Stimulated activated CD4-positive, alpha-beta T cell treated with anti-CD3 and anti-CD28 coated beads, TNF-alpha, amount 100 ng/mL, for 24 hours (primary cell): ENCODE results near the gene ZG16.
A peak's percentile ranks its signal among the peaks of the same experiment; 100 is the strongest.
"Not testable (repeated sequence)": the region's sequence is repeated elsewhere in the genome, so short reads cannot be mapped to it uniquely, and the experiment has no call there.

Source experiments
- DNase-seq, 3 experiments: peaks; one replicate each; pipeline ENCODE4 v3.0.0-alpha.2; 2020; ENCODE audit warnings: low read depth in 3 of 3

Gene ZG16

DNA sequence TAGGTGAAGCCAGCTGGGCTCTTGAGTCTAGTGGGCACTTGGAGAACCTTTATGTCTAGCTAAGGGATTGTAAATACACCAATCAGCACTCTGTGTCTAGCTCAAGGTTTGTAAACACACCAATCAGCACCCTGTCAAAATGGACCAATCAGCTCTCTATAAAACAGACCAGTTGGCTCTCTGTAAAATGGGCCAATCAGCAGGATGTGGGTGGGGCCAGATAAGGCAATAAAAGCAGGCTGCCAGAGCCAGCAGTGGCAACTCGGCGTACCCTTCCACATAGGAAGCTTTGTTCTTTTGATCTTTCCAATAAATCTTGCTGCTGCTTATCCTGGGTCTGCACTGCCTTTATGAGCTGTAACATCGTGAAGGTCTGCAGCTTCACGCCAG lies 29.3 kb upstream of the ZG16 start:
- not testable (repeated sequence) for DNase-seq

DNA sequence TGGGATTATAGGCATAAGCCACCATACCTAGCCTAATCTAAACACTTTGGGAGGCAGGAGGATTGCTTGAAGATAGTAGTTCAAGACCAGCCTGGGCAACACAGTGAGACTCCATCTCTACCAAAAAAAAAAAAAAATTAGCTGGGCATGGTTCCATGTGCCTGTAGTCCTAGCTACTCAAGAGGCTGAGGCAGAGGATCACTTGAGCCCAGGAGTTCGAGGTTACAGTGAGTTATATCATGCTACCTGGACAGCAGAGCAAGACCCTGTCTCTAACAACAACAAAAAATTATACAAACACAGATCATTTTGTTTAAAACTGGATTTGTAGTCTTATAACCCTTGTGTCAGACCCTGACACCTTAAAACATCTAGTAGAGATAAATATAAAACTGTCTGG lies 24.5 kb upstream of the ZG16 start:
- no peak for DNase-seq

DNA sequence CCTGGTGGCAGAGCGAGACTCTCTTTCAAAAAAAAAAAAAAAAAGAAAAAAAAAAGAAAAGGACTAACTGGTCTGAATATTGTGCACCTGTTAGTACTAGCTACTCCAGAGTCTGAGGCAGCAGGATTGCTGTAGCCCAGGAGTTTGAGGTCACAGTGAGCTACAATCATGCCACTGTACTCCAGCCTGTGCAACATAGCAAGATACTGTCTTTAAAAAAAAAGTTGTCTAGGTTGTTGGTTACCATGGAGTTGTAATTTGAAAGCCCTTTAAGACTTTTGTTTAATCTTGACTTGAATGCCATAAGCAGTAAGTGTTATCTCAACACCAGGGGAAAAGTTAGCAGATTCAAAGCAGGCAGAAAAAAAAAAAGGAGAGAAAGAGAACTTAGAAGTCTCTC lies 21.4 kb upstream of the ZG16 start:
- DNase-seq: no peak

DNA sequence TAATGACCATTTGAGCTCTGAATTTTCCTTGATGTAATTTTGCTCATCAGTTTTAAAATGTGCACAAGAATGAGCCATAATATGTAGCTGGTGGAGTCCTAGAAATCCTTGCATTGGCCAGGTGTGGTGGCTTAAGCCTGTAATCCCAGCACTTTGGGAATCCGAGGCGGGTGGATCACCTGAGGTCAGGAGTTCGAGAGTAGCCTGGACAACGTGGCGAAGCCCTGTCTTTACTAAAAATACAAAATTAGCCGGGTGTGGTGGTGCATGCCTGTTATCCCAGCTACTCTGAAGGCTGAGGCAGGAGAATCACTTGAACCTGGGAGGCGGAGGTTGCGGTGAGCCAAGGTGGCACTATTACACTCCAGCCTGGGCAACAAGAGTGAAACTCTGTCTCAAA lies 21.0 kb upstream of the ZG16 start:
- not testable (repeated sequence) for DNase-seq

DNA sequence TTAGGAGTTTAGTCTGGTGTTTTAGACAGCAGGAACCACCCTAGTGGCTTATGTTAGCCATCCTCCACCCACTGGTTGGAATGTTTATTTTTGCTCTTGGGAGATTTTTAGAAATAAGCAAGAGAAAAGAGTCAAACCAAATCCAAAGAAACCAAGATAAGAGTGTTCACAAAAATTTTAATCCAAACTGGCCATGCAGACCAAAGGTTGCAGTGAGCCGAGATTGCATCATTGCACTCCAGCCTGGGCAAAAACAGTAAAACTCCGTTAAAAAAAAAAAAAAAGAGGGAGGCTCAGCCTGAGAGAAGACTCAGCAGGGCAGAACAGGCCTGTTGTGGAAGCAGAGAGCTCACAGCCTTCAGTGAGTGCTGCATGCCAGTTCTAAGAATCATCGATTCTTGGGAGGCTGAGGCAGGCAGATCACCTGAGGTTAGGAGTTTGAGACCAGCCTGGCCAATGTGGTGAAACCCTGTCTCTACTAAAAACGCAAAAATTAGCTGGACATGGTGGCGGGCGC lies 20.0 kb upstream of the ZG16 start:
- DNase-seq: no peak

DNA sequence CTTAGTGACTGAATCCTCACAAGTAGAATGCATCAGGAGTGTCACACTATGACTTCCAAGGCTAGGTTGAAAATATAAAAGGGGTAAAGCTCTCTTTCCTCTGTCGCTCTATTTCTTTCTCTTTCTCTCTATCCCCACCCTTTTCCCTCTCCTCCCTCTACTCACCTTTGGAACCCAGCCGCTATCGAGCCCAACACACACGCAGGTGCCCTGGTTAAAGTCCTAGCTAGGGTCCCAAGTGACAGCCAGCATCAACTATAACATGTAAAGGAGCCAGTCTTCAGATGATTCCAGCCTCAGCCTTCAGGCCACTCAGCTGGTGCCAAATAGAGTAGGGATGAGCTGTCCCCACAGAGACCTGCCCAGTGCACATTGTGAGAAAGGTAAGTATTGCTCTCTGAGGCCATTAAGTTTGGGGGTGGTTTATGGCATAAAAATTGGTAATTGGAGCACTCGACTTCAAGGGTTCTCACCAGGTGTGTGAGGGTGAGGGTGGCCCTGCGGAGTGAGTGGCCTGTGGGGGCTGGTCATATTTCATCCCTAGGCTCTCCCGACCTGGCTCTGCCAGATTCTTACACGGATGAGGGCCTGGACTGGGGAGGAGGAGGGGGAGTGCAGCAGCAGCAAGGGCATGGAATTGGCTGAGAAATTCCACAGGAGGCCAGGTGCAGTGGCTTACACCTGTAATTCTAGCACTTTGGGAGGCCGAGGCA lies 17.3 kb upstream of the ZG16 start:
- no peak for DNase-seq

DNA sequence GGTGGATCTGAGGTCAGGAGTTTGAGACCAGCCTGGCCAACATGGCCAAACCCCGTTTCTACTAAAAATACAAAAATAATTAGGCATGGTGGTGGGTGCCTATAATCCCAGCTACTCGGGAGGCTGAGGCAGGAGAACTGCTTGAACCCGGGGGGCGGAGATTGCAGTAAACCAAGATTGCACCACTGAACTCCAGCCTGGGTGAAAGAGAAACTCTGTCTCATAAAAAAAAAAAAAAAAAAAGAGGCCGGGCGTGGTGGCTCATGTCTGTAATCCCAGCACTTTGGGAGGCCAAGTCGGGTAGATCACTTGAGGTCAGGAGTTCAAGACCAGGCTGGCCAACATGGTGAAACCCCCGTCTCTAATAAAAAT lies 16.8 kb upstream of the ZG16 start:
- DNase-seq: not testable (repeated sequence)

DNA sequence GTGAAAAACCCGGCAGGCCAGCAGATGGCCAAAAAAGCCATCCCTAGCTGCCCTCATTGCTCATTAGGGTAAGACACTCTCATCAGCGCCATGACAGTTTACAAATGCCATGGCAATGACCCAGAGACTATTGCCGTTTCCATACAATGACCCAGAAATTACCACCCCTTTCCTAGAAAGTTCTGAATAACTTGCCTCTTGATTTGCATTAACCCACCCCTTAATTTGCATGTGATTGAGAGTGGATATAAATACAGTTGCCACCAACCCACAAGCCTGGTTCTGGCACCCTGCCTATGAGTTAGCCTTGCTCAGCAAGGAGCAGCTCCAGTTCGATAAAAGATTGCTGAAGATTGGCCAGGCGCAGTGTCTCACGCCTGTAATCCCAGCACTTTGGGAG lies 16.2 kb upstream of the ZG16 start:
- DNase-seq: no peak

DNA sequence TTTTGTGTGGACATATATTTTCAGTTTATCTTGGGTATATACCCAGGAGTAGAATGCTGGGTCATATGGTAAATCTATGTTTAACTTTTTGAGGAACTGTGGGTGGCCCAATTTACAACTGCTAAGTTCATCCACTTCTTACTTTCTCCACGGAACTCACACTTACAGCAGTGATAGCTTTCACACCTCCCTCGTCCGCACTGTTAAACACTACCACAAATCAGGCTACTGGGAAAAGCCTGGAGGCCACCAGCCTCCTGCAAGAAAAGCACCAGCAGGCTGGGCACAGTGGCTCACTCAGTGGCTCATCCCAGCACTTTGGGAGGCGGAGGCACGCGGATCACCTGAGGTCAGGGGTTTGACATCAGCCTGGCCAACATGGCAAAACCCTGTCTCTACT lies 14.7 kb upstream of the ZG16 start:
- no peak for DNase-seq

DNA sequence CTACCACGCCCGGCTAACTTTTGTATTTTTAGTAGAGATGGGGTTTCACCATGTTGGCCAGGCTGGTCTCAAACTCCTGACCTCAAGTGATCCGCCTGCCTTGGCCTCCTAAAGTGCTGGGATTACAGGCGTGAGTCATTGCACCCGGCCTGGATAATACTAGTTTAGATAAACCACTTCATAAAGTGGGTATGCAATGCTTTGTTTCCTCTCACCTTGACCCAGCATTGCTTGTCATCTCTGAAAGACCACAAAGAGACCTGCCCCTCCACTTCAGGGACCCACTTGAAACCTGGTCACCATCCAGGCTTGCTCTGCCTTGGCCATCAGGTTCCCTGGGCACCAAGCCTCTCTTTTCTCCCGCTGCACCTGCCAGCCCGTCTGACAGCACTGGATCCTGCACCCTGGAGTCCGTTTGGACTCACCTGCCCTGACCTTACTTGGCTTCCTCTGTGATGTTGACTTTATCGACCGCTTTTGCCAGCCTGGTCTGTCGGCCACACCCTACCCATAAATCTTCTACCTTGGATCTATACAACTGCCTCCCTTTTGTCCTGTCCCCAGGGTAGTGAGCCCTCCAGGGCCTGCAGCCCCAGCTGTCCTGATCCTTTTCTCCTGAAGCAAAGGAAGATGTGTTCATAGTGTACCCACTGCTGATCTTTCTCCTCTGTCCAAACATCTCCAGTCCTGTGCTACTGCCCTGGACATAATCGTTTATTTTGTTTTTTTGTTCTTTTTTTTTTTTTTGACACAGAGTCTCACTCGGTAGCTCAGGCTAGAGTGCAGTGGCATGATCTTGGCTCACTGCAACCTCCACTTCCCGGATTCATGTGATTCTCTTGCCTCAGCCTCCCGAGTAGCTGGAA lies 12.7 kb upstream of the ZG16 start:
- DNase-seq: no peak

DNA sequence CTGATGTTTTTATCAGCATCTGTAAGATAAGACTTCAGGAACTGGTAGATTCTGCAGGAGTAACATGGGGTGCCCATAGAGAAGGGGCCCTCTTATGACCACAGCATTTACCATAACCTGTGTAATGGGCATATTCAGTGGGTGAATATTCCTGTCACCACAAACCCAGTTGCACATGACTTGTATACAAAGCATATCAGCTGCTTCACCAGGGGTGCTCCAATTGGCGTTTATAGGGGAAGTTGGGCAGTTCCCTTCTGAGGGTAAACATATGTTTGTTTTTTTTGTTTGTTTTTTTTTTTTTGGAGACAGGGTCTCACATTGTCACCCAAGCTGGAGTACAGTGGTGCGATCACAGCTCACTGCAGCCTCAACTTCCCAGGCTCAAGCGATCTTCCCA lies 11.5 kb upstream of the ZG16 start:
- no peak for DNase-seq

DNA sequence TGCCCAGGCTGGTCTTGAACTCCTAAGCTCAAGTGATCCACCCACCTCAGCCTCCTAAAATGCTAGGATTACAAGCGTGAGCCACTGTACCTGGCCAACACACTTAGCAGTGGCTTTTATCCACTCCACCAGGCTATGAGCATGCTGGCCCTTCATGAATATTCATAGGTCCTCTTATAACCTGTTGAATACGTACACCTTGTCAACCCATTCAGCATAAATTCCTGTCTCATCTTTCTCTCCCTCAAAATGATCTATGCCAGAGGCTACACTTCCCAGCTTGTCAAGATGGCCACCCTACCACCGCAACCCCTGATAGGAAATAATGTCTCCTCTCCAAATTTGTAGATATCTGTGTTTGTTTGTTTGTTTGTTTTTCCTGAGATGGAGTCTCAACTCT lies 11.0 kb upstream of the ZG16 start:
- DNase-seq: no peak

DNA sequence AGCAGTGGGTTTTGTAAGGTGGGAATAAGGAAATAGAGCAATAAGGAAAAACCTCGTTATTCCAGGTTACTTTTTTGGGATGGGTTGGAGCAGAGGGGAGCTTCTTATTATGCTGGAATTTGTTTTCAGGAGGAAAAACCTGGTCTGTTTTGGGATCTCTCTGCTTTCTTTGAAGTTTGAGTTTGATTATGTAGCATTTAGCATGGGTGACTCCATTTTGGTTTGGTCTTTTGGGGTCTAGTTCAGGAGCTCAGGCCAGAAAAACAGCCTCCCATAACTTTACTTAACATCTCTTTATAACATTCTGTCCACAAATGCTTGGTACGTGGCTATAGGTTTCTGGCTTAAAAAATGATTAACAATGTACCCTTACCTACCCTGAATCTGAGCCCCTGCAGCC lies 8.5 kb upstream of the ZG16 start:
- no peak for DNase-seq

DNA sequence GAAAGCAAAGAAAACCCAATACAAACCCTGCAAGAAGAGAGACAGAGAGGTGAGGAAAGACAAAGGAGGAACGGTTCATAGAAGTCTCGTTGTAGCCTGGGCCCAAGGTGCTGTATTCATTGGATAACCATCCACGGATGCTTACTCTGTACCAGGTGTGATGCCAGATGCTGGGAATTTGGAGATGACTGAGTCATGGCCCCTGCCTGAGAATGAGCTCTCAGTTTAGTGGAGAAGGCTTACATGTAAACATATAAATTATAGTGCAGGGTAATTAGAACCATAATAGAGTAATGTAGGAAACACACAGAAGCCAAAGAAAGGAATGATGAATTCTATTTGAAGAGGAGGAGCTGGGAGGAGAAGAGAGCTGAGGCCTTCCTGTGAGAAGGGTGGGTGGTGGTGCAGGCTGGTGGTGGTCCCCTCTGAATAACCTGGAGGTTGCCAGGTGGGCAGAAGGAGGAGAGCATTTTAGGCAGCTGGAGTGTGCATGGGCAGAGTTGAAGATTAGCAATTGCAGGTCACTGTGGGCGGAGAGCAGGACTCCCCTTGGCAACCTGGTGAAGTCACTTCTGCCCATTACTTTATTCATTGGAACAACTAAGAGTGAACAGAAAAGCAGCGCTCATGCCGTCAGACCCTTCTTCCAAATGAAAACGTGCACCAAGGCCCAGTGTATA lies 7.7 kb upstream of the ZG16 start:
- DNase-seq: no peak

DNA sequence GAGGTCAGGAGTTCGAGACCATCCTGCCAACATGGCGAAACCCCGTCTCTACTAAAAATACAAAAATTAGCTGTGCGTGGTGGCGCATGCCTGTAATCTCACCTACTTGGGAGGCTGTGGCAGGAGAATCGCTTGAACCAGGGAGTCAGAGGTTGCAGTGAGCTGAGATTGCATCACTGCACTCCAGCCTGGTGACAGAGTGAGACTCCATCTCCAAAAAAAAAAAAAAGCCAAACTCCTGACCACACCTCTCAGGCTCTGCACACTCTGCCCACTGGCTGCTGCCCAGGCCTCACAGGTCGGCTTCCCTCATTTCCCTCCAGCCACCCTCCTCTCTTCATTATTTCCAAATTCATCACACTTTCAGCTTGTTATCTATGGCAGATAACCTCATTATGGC lies 5.7 kb upstream of the ZG16 start:
- DNase-seq: not testable (repeated sequence)

DNA sequence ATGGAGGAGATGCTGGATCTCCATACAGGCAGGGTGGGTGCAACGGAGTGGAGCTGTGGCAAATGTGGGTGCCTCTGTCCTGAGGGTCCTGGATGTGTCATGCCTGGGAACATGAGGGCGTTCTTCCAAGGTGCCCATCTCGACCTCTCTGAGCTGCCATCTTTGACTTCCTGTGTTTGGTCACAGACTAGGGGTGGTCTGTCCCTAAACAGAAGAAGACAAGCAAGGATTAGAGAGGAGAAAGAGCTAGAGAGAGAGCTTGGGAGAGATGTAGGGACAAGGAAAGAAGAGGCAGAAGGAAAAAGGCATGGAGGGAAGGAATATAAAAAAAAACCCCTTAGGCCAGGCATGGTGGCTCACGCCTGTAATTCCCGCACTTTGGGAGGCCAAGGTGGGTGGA lies 3.3 kb upstream of the ZG16 start:
- DNase-seq: no peak

DNA sequence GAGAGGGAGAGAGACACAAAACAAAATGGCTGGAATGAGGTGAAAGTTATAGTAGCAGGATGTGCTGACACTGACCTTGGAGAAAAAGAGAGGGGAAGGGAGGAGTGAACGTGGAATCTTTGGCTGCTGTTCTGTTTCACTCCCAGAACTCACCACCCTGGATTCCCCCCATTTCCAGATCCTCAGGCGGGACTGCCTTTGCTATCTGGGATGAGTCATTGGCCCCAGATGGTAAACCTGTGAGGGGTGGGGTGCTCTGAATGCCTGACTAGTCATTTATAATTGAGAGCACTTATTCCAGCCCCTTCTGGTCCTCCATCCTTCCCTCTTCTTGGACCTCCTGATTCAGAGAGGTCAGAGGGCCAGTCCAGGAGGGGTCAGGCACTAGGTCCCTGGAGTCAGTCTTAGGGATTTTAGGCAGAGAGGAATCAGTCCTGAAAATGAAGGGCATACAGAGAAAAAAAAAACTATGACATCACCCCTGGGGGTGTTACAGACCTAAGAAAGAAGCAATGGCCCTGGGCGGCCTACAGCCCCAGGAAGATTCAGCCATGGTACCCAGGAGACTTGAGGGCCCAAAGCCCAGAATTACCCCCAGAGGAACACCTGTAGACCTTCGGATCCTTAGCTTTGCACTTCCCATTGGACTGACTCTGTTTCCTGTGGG lies 2.2 kb upstream of the ZG16 start:
- no peak for DNase-seq

DNA sequence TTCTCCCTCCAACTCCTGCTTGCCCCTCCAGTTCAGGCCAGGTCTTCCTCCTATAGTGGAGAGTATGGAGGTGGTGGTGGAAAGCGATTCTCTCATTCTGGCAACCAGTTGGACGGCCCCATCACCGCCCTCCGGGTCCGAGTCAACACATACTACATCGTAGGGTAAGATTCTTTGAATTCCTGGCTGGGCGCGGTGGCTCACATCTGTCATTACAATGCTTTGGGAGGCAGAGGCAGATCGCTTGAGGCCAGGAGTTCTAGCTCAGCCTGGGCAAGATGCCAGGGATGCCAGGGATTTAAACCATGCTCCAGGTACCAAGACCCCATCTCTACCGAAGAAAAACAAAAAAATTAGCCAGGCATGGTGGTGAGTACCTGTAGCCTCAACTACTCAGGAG lies 1.4 kb downstream of the ZG16 start:
- no peak for DNase-seq

DNA sequence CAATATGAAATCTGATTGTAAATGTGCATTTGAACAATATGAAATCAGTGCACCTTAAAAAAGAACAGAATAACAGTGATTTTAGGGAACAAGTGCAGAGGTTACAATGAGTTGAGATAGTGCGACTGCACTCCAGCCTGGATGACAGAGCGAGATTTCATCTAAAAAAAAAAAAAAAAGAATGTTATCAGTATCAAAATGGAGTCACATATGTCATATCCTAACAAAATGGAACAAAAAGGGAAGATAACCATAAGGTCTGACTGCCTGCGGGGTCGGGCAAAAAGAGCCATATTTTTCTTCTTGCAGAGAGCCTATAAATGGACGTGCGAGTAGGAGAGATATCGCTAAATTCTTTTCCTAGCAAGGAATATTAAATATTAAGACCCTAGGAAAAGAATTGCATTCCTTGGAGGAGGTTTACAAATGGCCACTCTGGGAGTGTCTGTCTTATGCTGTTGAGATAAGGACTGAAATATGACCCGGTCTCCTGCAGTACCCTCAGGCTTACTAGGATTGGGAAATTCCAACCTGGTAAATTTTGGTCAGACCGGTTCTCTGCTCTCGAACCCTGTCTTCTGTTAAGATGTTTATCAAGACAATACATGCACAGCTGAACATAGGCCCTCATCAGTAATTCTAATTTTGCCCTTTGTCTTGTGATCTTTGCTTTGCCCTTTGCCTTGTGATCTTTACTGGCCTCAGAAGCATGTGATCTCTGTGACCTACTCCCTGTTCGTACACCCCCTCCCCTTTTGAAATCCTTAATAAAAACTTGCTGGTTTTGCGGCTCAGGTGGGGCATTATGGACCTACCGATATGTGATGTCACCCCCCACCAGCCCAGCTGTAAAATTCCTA lies 5.3 kb downstream of the ZG16 start:
- DNase-seq: not testable (repeated sequence)

DNA sequence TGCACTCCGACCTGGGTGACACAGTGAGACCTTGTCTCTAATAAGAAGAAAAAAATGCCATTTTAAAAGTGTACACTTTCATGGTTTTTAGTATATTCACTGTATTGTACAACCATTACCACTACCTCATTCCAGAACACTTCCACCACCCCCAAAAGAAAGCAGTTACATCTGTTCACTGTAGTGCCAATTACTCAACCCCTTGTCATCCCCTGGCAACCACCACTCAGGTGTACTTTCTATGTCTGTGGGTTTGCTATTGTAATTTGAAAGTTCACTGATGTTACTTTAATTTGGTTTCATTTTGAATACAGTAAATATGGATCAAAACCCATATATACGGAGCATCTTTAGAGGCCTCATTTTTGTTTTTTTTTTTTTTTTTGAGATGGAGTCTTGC lies 6.1 kb downstream of the ZG16 start:
- peak in 1 of 3 experiments; percentile 10 for DNase-seq

DNA sequence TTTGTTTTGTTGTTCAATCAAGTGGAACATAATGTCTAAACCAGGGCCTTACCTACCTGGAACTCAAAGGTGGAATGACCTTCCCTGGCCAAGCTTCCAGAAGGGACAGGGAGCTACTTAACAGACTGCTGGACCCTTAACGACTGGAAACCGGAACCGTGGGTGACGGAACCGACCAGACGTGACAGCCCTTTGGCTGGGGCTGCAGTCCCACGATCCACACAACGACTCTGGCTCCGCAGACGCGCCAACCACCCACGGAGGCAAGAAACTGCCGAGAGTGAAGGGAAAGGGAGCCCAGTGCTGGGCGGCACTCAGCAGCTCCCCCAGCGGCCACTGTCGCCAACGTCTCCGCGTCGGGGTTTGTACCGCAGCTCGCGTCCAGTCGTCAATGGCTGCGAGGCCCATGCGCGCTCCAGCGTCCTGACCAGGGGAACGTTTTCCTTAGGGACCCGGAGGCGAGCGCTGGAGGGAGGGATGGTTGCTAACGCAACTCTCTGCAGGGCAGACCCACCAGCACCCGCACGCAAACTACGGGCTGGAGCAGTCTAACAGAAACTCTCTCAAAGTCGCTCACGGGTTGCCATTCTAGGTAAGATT lies 6.9 kb downstream of the ZG16 start:
- DNase-seq: peak; percentile 50 to 73 (median 51)
